ENCODE data around the gene NFIX. TPM values are rescaled to one million over a fixed set of nuclear protein-coding genes. Genes with fewer than 3 reads are reported as not detected.
A peak's percentile ranks its signal among the peaks of the same experiment; 100 is the strongest.

NFIX gene
- total and polyA plus RNA-seq, 2 of the 13 experiments (the other 11 are each of a cell fraction or from before 2014, with no cell fraction given) = 3.4 to 5.4 TPM

- TF ChIP-seq HINFP (CRISPR knock-in tag; IDR thresholded peaks at IDR 0.05; ENCODE audit: low read depth) (no peak), IKZF5 (CRISPR knock-in tag; IDR thresholded peaks at IDR 0.05) (no peak), IKZF1 (IDR thresholded peaks at IDR 0.05) (no peak), SYNCRIP (IDR thresholded peaks at IDR 0.05; ENCODE audit: insufficient read depth, low read depth, low read length) (no peak), NRL (CRISPR knock-in tag; IDR thresholded peaks at IDR 0.05; ENCODE audit: borderline replicate concordance) (no peak), ZNF530 (CRISPR knock-in tag; IDR thresholded peaks at IDR 0.05; ENCODE audit: low read depth) (no peak), FOSL1 (CRISPR knock-in tag; IDR thresholded peaks at IDR 0.05; ENCODE audit: borderline replicate concordance) (no peak), ETV5 (CRISPR knock-in tag; IDR thresholded peaks at IDR 0.05; ENCODE audit: borderline replicate concordance) (no peak), SMAD1 (CRISPR knock-in tag; IDR thresholded peaks at IDR 0.05; ENCODE audit: borderline replicate concordance, low read depth) (no peak), SP140L (CRISPR knock-in tag; IDR thresholded peaks at IDR 0.05; ENCODE audit: borderline replicate concordance) (no peak), PHF8 (CRISPR knock-in tag; IDR thresholded peaks at IDR 0.05) (no peak), GATAD1 (CRISPR knock-in tag; IDR thresholded peaks at IDR 0.05) (no peak), ZSCAN5A (CRISPR knock-in tag; IDR thresholded peaks at IDR 0.05; ENCODE audit: borderline replicate concordance) (no peak), SKIL (CRISPR knock-in tag; IDR thresholded peaks at IDR 0.05; ENCODE audit: borderline replicate concordance) (no peak), TFDP1 (CRISPR knock-in tag; IDR thresholded peaks at IDR 0.05; ENCODE audit: borderline replicate concordance) (peak; percentile 55; the same call in 1 of the 2 replicates)
These were observed at the start of gene NFIX (continued) for GRCh38 chr19:12994701-12995595.
